Liver (tissue), 9 donors: ENCODE results near the gene MYO7A. TPM values are rescaled to one million over a fixed set of nuclear protein-coding genes. Genes with fewer than 3 reads are reported as not detected.

Experiments
- DNase-seq: peaks from one replicate; pipeline ENCODE4 v3.0.0-alpha.2; 2017; ENCODE audit warnings: low spot score
- H3K27ac ChIP-seq, 2 donors: one replicate each; pipeline ENCODE4 v1.7.0; 2013; ENCODE audit warnings: inconsistent platforms in 2 of 2, low read length in 2 of 2, control low read depth in 1 of 2, low read depth in 1 of 2, mild to moderate bottlenecking in 1 of 2
- H3K27me3 ChIP-seq, 4 donors: one replicate each; pipeline versions ENCODE4 v1.6.1 to v1.7.0; 2013; ENCODE audit warnings: low read length in 3 of 4, inconsistent platforms in 1 of 4, mild to moderate bottlenecking in 1 of 4, moderate library complexity in 1 of 4; ENCODE audit not compliant: control insufficient read depth in 4 of 4, insufficient read depth in 4 of 4
- H3K36me3 ChIP-seq, 4 donors: one replicate each; pipeline versions ENCODE4 v1.6.1 to v1.7.0; 2013; ENCODE audit warnings: low read length in 3 of 4, mild to moderate bottlenecking in 3 of 4, low read depth in 1 of 4, moderate library complexity in 1 of 4; ENCODE audit not compliant: control insufficient read depth in 4 of 4, insufficient read depth in 3 of 4
- H3K4me1 ChIP-seq, 4 donors: one replicate each; pipeline versions ENCODE4 v1.6.1 to v1.7.0; 2013; ENCODE audit warnings: low read length in 3 of 4, mild to moderate bottlenecking in 3 of 4, moderate library complexity in 1 of 4; ENCODE audit not compliant: control insufficient read depth in 4 of 4, insufficient read depth in 4 of 4
- H3K4me3 ChIP-seq, 3 donors: one replicate each; pipeline versions ENCODE4 v1.6.1 to v1.7.0; 2013; ENCODE audit warnings: low read length in 3 of 3, control low read depth in 1 of 3, low read depth in 1 of 3, mild to moderate bottlenecking in 1 of 3
- H3K9ac ChIP-seq, 2 donors: one replicate each; pipeline ENCODE4 v1.7.0; 2013; ENCODE audit warnings: low read length in 2 of 2, mild to moderate bottlenecking in 2 of 2, moderate library complexity in 2 of 2, control low read depth in 1 of 2, low read depth in 1 of 2
- H3K9me3 ChIP-seq, 4 donors: one replicate each; pipeline versions ENCODE4 v1.6.1 to v1.7.0; 2013; ENCODE audit warnings: low read length in 3 of 4; ENCODE audit not compliant: control insufficient read depth in 4 of 4
- ATF3 ChIP-seq: IDR thresholded peaks from 2 replicates; pipeline ENCODE4 v1.6.1; 2016; ENCODE audit warnings: antibody characterized with exemption
- FOXA1 ChIP-seq: IDR thresholded peaks from 2 replicates; pipeline ENCODE4 v1.6.1; 2016; ENCODE audit warnings: antibody characterized with exemption
- FOXA2 ChIP-seq: IDR thresholded peaks from 2 replicates; pipeline ENCODE4 v1.6.1; 2016; ENCODE audit warnings: antibody characterized with exemption
- GABPA ChIP-seq, 2 donors: IDR thresholded peaks in 1 of 2; conservative IDR thresholded peaks in 1 of 2; 2 replicates each; pipeline ENCODE4 v1.6.1; 2016; ENCODE audit warnings: antibody characterized with exemption in 2 of 2, mild to moderate bottlenecking in 1 of 2, moderate library complexity in 1 of 2
- HNF4A ChIP-seq, 2 donors: conservative IDR thresholded peaks; 2 replicates each; pipeline ENCODE4 v1.6.1; 2016; ENCODE audit warnings: antibody characterized with exemption in 2 of 2, mild to moderate bottlenecking in 2 of 2
- JUND ChIP-seq, 2 donors: IDR thresholded peaks; 2 replicates each; pipeline ENCODE4 v1.6.1; 2016; ENCODE audit warnings: antibody characterized with exemption in 2 of 2
- MAX ChIP-seq: IDR thresholded peaks from 2 replicates; pipeline ENCODE4 v1.6.1; 2016; ENCODE audit warnings: antibody characterized with exemption
- NR2F2 ChIP-seq: IDR thresholded peaks from 2 replicates; pipeline ENCODE4 v1.6.1; 2016; ENCODE audit warnings: antibody characterized with exemption
- RAD21 ChIP-seq, 2 donors: IDR thresholded peaks; 2 replicates each; pipeline ENCODE4 v1.6.1; 2016; ENCODE audit warnings: antibody characterized with exemption in 2 of 2, mild to moderate bottlenecking in 2 of 2
- REST ChIP-seq: IDR thresholded peaks from 2 replicates; pipeline ENCODE4 v1.6.1; 2016; ENCODE audit warnings: antibody characterized with exemption, mild to moderate bottlenecking
- RXRA ChIP-seq, 2 donors: IDR thresholded peaks; 2 replicates each; pipeline ENCODE4 v1.6.1; 2017 to 2018; ENCODE audit warnings: antibody characterized with exemption in 2 of 2, mild to moderate bottlenecking in 1 of 2
- SP1 ChIP-seq: IDR thresholded peaks from 2 replicates; pipeline ENCODE4 v1.6.1; 2018; ENCODE audit warnings: antibody characterized with exemption, mild to moderate bottlenecking
- TAF1 ChIP-seq: conservative IDR thresholded peaks from 2 replicates; pipeline ENCODE4 v1.6.1; 2016; ENCODE audit warnings: antibody characterized with exemption, mild to moderate bottlenecking
- YY1 ChIP-seq: IDR thresholded peaks from 2 replicates; pipeline ENCODE4 v1.6.1; 2016; ENCODE audit warnings: antibody characterized with exemption, mild to moderate bottlenecking
- ZBTB33 ChIP-seq: IDR thresholded peaks from 2 replicates; pipeline ENCODE4 v1.6.1; 2016; ENCODE audit warnings: antibody characterized with exemption
- WGBS: extraction: QIAGEN DNeasy Blood & Tissue Kit; methylation state at CpG from one replicate; pipeline ENCODE4 v1.1.7; 2013; 5-methylcytosine and 5-hydroxymethylcytosine counted together
- polyA plus RNA-seq, 2 donors: library from polyadenylated mRNA; stranded (reverse) in 1 of 2; unstranded in 1 of 2; fragments of 200-250 nt in 1 of 2; fragments of >200 nt in 1 of 2; fragmentation: Nextera tagmentation in 1 of 2; extraction: Ambion mirVana in 1 of 2; gene quantifications; one replicate each; pipeline versions ENCODE4 v1.2.1 to v1.2.3, GENCODE V29; 2013 to 2015
- total RNA-seq, 2 donors: library from RNA; depleted of rRNA; stranded (reverse); fragments of >200 nt; gene quantifications; one replicate each; pipeline ENCODE4 v1.2.3, GENCODE V29; 2014
- donor health status: healthy.
- donor health status: healthy.
- donor health status: healthy.
- donor health status: healthy.
- donor health status: healthy.

The MYO7A gene
- total and polyA plus RNA-seq, 4 donors, result 7.3 to 33.6 (median 11.3) TPM

GRCh38 chr11:77158041-77158695, 30.1 kb downstream of the MYO7A start:
- TF ChIP-seq NR2F2 (no peak), ATF3 (no peak), JUND (IDR thresholded peaks at IDR 0.05) (no peak), MAX (no peak), TAF1 (no peak), FOXA2 (no peak), GABPA (IDR thresholded peaks at IDR 0.05 in 1 of 2, conservative IDR thresholded peaks at IDR 0.05 in 1 of 2) (no peak), YY1 (no peak), REST (no peak), HNF4A (conservative IDR thresholded peaks at IDR 0.05) (no peak), FOXA1 (no peak)
- Histone ChIP-seq H3K27ac (no peak overlapping the region), H3K9me3 (no peaks in the 10 kb centered on the region), H3K9ac (no peak overlapping the region), H3K4me1 (peaks cover 7 to 17% (median 13%) of the 10 kb centered on the region in 4 donors), H3K4me3 (no peak overlapping the region), H3K27me3 (no peaks in the 10 kb centered on the region), H3K36me3 (peaks cover 3 to 46% (median 11%) of the 10 kb centered on the region in 4 donors)
- 91% methylated on average over 19 of the region's 19 CpGs for WGBS
- DNase-seq, result no peak

- TF ChIP-seq YY1 (no peak), RXRA (IDR thresholded peaks at IDR 0.05) (no peak), ZBTB33 (no peak), REST (no peak), HNF4A (conservative IDR thresholded peaks at IDR 0.05) (no peak), FOXA1 (no peak), ATF3 (no peak), TAF1 (no peak), RAD21 (IDR thresholded peaks at IDR 0.05) (no peak), SP1 (no peak), NR2F2 (no peak), JUND (IDR thresholded peaks at IDR 0.05) (no peak)
- Histone ChIP-seq H3K9me3 (no peaks in the 10 kb centered on the region), H3K4me3 (no peak overlapping the region), H3K4me1 (peaks cover 0 to 4% (median 3%) of the 10 kb centered on the region in 4 donors), H3K36me3 (peaks cover 3 to 50% (median 12%) of the 10 kb centered on the region in 4 donors), H3K9ac (no peak overlapping the region), H3K27ac (no peak overlapping the region), H3K27me3 (no peaks in the 10 kb centered on the region)
- WGBS, result 95% methylated on average over 4 of the region's 4 CpGs
- no peak for DNase-seq
Observed at GRCh38 chr11:77159219-77159936, 31.3 kb downstream of the MYO7A start.
